ENCODE data around the gene GLT6D1.

- TF ChIP-seq REST (IDR thresholded peaks at IDR 0.05; ENCODE audit: borderline replicate concordance in 1 of 2, low read depth in 1 of 2, low read length in 2 of 2) (no peak), CTCF (CRISPR knock-in tag; IDR thresholded peaks at IDR 0.05) (no peak), NR3C1 (CRISPR knock-in tag; IDR thresholded peaks at IDR 0.05) (no peak), ZNF589 (CRISPR knock-in tag; conservative IDR thresholded peaks at IDR 0.05) (no peak), ZBTB33 (CRISPR knock-in tag; IDR thresholded peaks at IDR 0.05) (no peak), POLR2A (IDR thresholded peaks at IDR 0.05; ENCODE audit: insufficient read depth in 1 of 2, low read depth in 2 of 2, low read length in 2 of 2) (no peak), ZNF605 (CRISPR knock-in tag; IDR thresholded peaks at IDR 0.05) (no peak), ZSCAN20 (CRISPR knock-in tag; IDR thresholded peaks at IDR 0.05; ENCODE audit: borderline replicate concordance) (no peak)
- TF ChIP-seq, protein P1, sequence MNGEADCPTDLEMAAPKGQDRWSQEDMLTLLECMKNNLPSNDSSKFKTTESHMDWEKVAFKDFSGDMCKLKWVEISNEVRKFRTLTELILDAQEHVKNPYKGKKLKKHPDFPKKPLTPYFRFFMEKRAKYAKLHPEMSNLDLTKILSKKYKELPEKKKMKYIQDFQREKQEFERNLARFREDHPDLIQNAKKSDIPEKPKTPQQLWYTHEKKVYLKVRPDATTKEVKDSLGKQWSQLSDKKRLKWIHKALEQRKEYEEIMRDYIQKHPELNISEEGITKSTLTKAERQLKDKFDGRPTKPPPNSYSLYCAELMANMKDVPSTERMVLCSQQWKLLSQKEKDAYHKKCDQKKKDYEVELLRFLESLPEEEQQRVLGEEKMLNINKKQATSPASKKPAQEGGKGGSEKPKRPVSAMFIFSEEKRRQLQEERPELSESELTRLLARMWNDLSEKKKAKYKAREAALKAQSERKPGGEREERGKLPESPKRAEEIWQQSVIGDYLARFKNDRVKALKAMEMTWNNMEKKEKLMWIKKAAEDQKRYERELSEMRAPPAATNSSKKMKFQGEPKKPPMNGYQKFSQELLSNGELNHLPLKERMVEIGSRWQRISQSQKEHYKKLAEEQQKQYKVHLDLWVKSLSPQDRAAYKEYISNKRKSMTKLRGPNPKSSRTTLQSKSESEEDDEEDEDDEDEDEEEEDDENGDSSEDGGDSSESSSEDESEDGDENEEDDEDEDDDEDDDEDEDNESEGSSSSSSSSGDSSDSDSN (CRISPR knock-in tag; IDR thresholded peaks at IDR 0.05) = no peak
Observed at GRCh38 chr9:135613946-135614805, 25.2 kb downstream of the GLT6D1 start.
